PC-9 (cell line): ENCODE results near the gene JADE2. TPM values are rescaled to one million over a fixed set of nuclear protein-coding genes. Genes with fewer than 3 reads are reported as not detected.

ENCODE experiments used
- BruUV-seq: library from RNA; stranded (reverse); fragments of 400-500 nt; replicated peaks from 2 replicates; lab custom pipeline; 2021; lab: Mats Ljungman, UMichigan
- CTCF ChIA-PET: fragments of 300-600 bp; sonication (Branson Sonifier 250); formaldehyde crosslinking; loops from one replicate; lab custom pipeline; 2022; ENCODE audit warnings: antibody characterized with exemption; lab: Charles Lee
- POLR2A ChIA-PET: fragments of 300-600 bp; sonication (Branson Sonifier 250); formaldehyde crosslinking; loops from one replicate; lab custom pipeline; 2022; ENCODE audit warnings: antibody characterized with exemption; ENCODE audit not compliant: unreplicated experiment; lab: Charles Lee
- DNase-seq, 2 experiments: peaks; one replicate each; pipeline versions ENCODE4 v3.0.0 to v3.0.0-alpha.2; 2015 to 2022; ENCODE audit warnings: mixed read lengths in 1 of 2
- H2AFZ ChIP-seq: fragments of 200-600 bp; sonication (generic); 2 replicates; pipeline ENCODE4 v1.8.1; 2017; ENCODE audit warnings: antibody characterized with exemption
- H3F3A ChIP-seq: fragments of 200-600 bp; sonication (generic); 2 replicates; pipeline ENCODE4 v1.8.1; 2017; ENCODE audit warnings: antibody characterized with exemption, mild to moderate bottlenecking, low read depth; ENCODE audit not compliant: insufficient read depth
- H3K27ac ChIP-seq: fragments of 200-600 bp; sonication (generic); 2 replicates; pipeline ENCODE4 v1.6.1; 2016; ENCODE audit warnings: mixed run types
- H3K27me3 ChIP-seq: fragments of 200-600 bp; sonication (generic); 2 replicates; pipeline ENCODE4 v1.6.1; 2016; ENCODE audit warnings: low read depth, mixed run types; ENCODE audit not compliant: insufficient read depth
- H3K36me3 ChIP-seq: fragments of 200-600 bp; sonication (generic); 2 replicates; pipeline ENCODE4 v1.6.1; 2016; ENCODE audit warnings: low read depth, mixed run types
- H3K4me1 ChIP-seq: fragments of 200-600 bp; sonication (generic); replicated peaks from 2 replicates; pipeline ENCODE4 v1.6.1; 2016; ENCODE audit warnings: mixed run types; ENCODE audit not compliant: insufficient read depth
- H3K4me2 ChIP-seq: fragments of 200-600 bp; sonication (generic); 2 replicates; pipeline ENCODE4 v1.6.1; 2017; ENCODE audit warnings: mixed run types
- H3K4me3 ChIP-seq: fragments of 200-600 bp; sonication (generic); 2 replicates; pipeline ENCODE4 v1.6.1; 2016; ENCODE audit warnings: mixed run types
- H3K79me2 ChIP-seq: fragments of 200-600 bp; sonication (generic); 2 replicates; pipeline ENCODE4 v1.6.1; 2017; ENCODE audit warnings: low read depth, mixed run types
- H3K9me2 ChIP-seq: fragments of 200-600 bp; sonication (generic); 2 replicates; pipeline ENCODE4 v1.8.1; 2017; ENCODE audit warnings: mild to moderate bottlenecking; ENCODE audit not compliant: insufficient read depth
- H3K9me3 ChIP-seq: fragments of 200-600 bp; sonication (generic); 2 replicates; pipeline ENCODE4 v1.8.1; 2016; ENCODE audit warnings: low read depth; ENCODE audit not compliant: insufficient read depth
- H4K20me1 ChIP-seq: fragments of 200-600 bp; sonication (generic); 2 replicates; pipeline ENCODE4 v1.8.1; 2017; ENCODE audit not compliant: insufficient read depth
- EZH2 ChIP-seq: fragments of 200-600 bp; sonication (generic); IDR thresholded peaks from 2 replicates; pipeline ENCODE4 v1.8.0; 2017; ENCODE audit warnings: antibody characterized with exemption, low read depth
- intact Hi-C: fragments of 100-400 bp; cut with micrococcal nuclease; formaldehyde crosslinking; loops from one replicate; pipeline ENCODE4 v1.10.0; 2022; ENCODE audit not compliant: unreplicated experiment
- total RNA-seq: library from RNA; stranded (reverse); gene quantifications from 2 replicates; pipeline ENCODE4 v1.2.3, GENCODE V29; 2021
- TF ChIP-seq, protein P1 (sequence below): fragments of 200-600 bp; sonication (generic); conservative IDR thresholded peaks from 2 replicates; pipeline ENCODE4 v1.6.1; 2017; ENCODE audit warnings: mixed run types, antibody characterized with exemption, mild to moderate bottlenecking, moderate library complexity

The JADE2 gene
- total RNA-seq, 1 experiment from 2014 or later, result 82.1 TPM

DNA sequence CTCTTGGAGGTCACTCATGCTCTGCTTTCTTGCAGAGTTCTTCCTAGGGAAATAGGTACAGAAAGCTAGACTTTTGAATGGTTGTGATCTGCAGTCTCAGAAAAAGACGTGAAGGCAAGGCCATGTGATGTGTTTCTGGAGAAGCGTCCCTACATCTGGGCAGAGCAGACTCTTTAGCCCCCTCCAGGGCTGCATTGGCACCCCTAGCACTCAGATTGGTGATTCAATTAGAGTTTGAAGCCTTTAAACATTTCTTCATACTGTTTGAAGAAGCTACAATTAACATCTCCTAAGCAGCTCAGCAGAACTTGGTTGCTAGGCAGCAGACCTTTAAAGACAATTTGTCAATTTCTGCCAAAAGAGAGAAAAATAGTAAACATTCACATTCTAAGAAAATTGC is 21.6 kb downstream of the JADE2 start:
- CTCF ChIA-PET, result no interaction called here

DNA sequence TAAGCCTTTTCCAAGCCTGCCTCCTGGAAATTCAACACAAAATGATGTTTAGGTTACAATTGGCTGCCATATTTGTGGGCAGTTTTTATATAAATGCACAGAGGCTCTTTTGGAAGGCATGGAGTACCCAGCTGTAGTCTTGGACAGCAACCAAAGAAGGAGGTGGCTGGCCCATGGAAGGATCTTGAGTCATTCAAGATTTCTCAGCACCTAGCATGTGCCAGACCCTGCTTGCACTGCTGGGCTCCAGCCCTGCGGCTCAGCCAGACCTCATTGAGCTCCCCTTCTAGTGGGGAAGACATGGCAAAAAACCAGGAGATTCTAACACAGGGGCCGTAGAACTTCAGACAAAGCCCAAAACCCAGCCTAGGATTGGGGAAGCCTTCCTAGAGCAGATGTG is 22.1 kb downstream of the JADE2 start:
- DNase-seq, result no peak
- H3K4me3 ChIP-seq, result no peak overlapping the region
- no TSS peak for BruUV-seq
- no peak overlapping the region for H3K27ac ChIP-seq
- no peaks in the 10 kb centered on the region for H3K9me2 ChIP-seq
- intact Hi-C loops, result no loop called here
- ChIA-PET CTCF (no interaction called here), POLR2A (interaction anchor here (0.6 kb wide), 2 partner anchors 20 to 111 kb away, joined by 3 to 19 read pairs; no protein-coding TSS in a partner anchor)
- H3F3A ChIP-seq, result peaks cover 10% of the 10 kb centered on the region; the same call in 1 of the 2 replicates
- no peaks in the 10 kb centered on the region for H3K9me3 ChIP-seq
- H3K4me1 ChIP-seq, result no peaks in the 10 kb centered on the region
- H2AFZ ChIP-seq, result no peak overlapping the region
- TF ChIP-seq EZH2, result no peak
- TF ChIP-seq, protein P1, sequence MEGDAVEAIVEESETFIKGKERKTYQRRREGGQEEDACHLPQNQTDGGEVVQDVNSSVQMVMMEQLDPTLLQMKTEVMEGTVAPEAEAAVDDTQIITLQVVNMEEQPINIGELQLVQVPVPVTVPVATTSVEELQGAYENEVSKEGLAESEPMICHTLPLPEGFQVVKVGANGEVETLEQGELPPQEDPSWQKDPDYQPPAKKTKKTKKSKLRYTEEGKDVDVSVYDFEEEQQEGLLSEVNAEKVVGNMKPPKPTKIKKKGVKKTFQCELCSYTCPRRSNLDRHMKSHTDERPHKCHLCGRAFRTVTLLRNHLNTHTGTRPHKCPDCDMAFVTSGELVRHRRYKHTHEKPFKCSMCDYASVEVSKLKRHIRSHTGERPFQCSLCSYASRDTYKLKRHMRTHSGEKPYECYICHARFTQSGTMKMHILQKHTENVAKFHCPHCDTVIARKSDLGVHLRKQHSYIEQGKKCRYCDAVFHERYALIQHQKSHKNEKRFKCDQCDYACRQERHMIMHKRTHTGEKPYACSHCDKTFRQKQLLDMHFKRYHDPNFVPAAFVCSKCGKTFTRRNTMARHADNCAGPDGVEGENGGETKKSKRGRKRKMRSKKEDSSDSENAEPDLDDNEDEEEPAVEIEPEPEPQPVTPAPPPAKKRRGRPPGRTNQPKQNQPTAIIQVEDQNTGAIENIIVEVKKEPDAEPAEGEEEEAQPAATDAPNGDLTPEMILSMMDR, result no peak
- peaks cover 14% of the 10 kb centered on the region for H4K20me1 ChIP-seq
- no peak overlapping the region for H3K4me2 ChIP-seq
- no peaks in the 10 kb centered on the region; the same call in 1 of the 2 replicates for H3K79me2 ChIP-seq
- no peaks in the 10 kb centered on the region for H3K27me3 ChIP-seq
- peaks cover 19% of the 10 kb centered on the region; the same call in 1 of the 2 replicates for H3K36me3 ChIP-seq

More for the DNA sequence above, 21.6 kb downstream of the JADE2 start:
- Histone ChIP-seq H2AFZ (no peak overlapping the region), H3K4me1 (no peaks in the 10 kb centered on the region), H3K27ac (no peak overlapping the region), H3K4me2 (no peak overlapping the region), H3K9me3 (no peaks in the 10 kb centered on the region), H4K20me1 (peaks cover 14% of the 10 kb centered on the region), H3K79me2 (no peaks in the 10 kb centered on the region; the same call in 1 of the 2 replicates), H3F3A (peaks cover 6% of the 10 kb centered on the region; the same call in 1 of the 2 replicates), H3K27me3 (no peaks in the 10 kb centered on the region), H3K4me3 (no peak overlapping the region), H3K36me3 (peaks cover 14% of the 10 kb centered on the region; the same call in 1 of the 2 replicates), H3K9me2 (no peaks in the 10 kb centered on the region)
- intact Hi-C loops, result no loop called here
- DNase-seq, result no peak
- BruUV-seq, result no TSS peak
- TF ChIP-seq, protein P1, result no peak
- TF ChIP-seq EZH2, result no peak
- POLR2A ChIA-PET, result interaction anchor here (0.6 kb wide), 2 partner anchors 20 to 111 kb away, joined by 3 to 19 read pairs; no protein-coding TSS in a partner anchor

DNA sequence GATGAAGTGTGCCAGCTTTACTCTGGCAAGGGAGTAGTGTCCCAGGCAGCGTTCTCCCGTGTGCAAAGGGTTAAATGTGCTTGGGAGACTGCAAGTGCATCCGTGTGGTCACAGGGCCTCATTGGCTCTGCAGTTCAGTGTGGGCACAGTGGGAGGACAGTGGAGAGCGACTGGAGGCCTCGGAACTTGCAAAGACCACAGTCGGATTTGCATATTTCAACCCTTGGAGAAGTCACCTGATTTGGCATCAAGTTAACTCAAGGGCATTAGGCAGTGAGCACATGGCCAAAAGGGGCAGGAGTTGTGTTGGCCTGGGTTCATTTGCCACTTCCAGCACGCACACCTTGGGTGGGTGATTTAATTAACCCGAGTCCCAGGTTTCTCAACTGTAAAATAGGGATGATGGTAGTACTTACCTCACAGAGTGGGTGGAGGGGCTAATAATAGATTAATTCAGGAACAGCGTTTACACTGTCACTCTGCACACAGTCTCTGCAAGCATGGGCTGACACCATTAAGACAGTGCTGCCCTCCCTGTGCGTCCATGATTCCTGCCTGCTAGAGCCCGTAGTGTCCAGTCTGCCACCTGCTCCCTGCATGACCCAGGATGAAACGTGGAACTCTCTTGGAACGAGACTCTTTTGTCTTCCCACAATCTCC is 22.7 kb downstream of the JADE2 start:
- intact Hi-C loops, result no loop called here
- H3K4me3 ChIP-seq, result no peak overlapping the region

More for the DNA sequence above, 22.7 kb downstream of the JADE2 start:
- no peaks in the 10 kb centered on the region for H3K27me3 ChIP-seq
- H3K4me2 ChIP-seq, result no peak overlapping the region
- H3K27ac ChIP-seq, result no peak overlapping the region
- TF ChIP-seq, protein P1, result no peak
- no peak for TF ChIP-seq EZH2
- no peak overlapping the region for H2AFZ ChIP-seq
- no peak for DNase-seq
- no peaks in the 10 kb centered on the region; the same call in 1 of the 2 replicates for H3K79me2 ChIP-seq
- no peaks in the 10 kb centered on the region for H3K9me2 ChIP-seq
- H3K9me3 ChIP-seq, result no peaks in the 10 kb centered on the region
- peaks cover 14% of the 10 kb centered on the region for H4K20me1 ChIP-seq
- peaks cover 19% of the 10 kb centered on the region; the same call in 1 of the 2 replicates for H3K36me3 ChIP-seq
- no TSS peak for BruUV-seq
- peaks cover 10% of the 10 kb centered on the region; the same call in 1 of the 2 replicates for H3F3A ChIP-seq
- H3K4me1 ChIP-seq, result no peaks in the 10 kb centered on the region
- CTCF ChIA-PET, result no interaction called here
- POLR2A ChIA-PET, result no interaction called here
